ENCODE results near the gene INPP5A.

The INPP5A gene

DNA sequence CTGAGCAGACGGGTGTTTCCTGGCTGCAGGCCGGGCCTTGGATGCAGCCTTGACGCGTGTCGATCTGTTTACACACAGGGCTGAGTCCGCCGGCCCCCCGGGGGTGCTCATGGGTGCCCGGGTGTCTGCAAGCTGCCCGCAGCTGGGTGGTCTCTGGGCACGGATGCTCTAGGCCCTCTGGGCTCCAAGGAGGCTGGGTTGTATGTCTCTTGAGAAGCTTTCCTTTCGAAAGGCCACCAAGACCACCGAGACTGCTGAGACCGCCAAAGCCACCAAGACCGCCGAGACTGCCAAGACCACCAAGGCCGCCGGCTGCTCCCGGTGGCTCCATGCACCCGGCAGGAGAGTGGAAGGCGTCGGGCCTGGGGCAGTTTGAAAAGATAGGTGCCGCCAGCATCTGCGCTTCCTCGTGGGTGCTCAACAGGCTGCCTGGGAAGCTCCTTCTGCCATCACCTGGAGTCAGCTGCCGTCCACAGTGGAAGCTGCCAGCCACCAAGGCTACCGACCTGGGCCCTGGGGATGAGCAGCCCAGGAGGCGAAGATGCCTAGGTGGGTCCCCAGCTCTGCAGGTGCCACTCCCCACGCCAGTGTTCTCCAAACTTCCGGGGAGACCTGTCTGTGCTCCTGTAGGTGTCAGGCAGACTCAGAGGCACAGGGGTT lies 121.1 kb downstream of the INPP5A start:
- H3K79me2 ChIP-seq (ENCODE audit: insufficient read depth, low read length) = no peaks in the 10 kb centered on the region
- H3F3A ChIP-seq (ENCODE audit: low read depth) = no peaks in the 10 kb centered on the region
- no peak overlapping the region for H3K9ac ChIP-seq (ENCODE audit: low read depth, low read length, poor library complexity, severe bottlenecking)
- no peaks in the 10 kb centered on the region for H4K20me1 ChIP-seq (ENCODE audit: insufficient read depth, low read length, poor library complexity, severe bottlenecking)
- H3K4me2 ChIP-seq (ENCODE audit: low read depth, low read length, poor library complexity, severe bottlenecking) = no peak overlapping the region
- TF ChIP-seq, protein P1, sequence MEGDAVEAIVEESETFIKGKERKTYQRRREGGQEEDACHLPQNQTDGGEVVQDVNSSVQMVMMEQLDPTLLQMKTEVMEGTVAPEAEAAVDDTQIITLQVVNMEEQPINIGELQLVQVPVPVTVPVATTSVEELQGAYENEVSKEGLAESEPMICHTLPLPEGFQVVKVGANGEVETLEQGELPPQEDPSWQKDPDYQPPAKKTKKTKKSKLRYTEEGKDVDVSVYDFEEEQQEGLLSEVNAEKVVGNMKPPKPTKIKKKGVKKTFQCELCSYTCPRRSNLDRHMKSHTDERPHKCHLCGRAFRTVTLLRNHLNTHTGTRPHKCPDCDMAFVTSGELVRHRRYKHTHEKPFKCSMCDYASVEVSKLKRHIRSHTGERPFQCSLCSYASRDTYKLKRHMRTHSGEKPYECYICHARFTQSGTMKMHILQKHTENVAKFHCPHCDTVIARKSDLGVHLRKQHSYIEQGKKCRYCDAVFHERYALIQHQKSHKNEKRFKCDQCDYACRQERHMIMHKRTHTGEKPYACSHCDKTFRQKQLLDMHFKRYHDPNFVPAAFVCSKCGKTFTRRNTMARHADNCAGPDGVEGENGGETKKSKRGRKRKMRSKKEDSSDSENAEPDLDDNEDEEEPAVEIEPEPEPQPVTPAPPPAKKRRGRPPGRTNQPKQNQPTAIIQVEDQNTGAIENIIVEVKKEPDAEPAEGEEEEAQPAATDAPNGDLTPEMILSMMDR (conservative IDR thresholded peaks at IDR 0.05; ENCODE audit: low read length) = no peak
- TF ChIP-seq EZH2phosphoT487 (IDR thresholded peaks at IDR 0.05; ENCODE audit: borderline replicate concordance) = no peak
- H3K9me3 ChIP-seq (ENCODE audit: insufficient read depth, low read depth, low read length) = no peaks in the 10 kb centered on the region
- no peaks in the 10 kb centered on the region for H3K4me1 ChIP-seq (ENCODE audit: insufficient read depth, low read length, poor library complexity, severe bottlenecking)
- no peak overlapping the region for H3K4me3 ChIP-seq (ENCODE audit: low read length, poor library complexity, severe bottlenecking)
- H2AFZ ChIP-seq (ENCODE audit: low read length) = no peak overlapping the region
- no peaks in the 10 kb centered on the region for H3K27me3 ChIP-seq (ENCODE audit: insufficient read depth, low read length, poor library complexity, severe bottlenecking)
- peaks cover 22% of the 10 kb centered on the region; the same call in 1 of the 2 replicates for H3K36me3 ChIP-seq (ENCODE audit: insufficient read depth, low read length)
- H3K9me2 ChIP-seq (replicated peaks; ENCODE audit: low read depth, low read length) = no peaks in the 10 kb centered on the region

- no peak overlapping the region for H3K9ac ChIP-seq (ENCODE audit: low read depth, low read length, poor library complexity, severe bottlenecking)
- H3K9me2 ChIP-seq (replicated peaks; ENCODE audit: low read depth, low read length) = no peaks in the 10 kb centered on the region
- peaks cover 22% of the 10 kb centered on the region; the same call in 1 of the 2 replicates for H3K36me3 ChIP-seq (ENCODE audit: insufficient read depth, low read length)
- H3K4me3 ChIP-seq (ENCODE audit: low read length, poor library complexity, severe bottlenecking) = no peak overlapping the region
- no peak overlapping the region for H3K4me2 ChIP-seq (ENCODE audit: low read depth, low read length, poor library complexity, severe bottlenecking)
- TF ChIP-seq, protein P1 (conservative IDR thresholded peaks at IDR 0.05; ENCODE audit: low read length) = no peak
- TF ChIP-seq EZH2phosphoT487 (IDR thresholded peaks at IDR 0.05; ENCODE audit: borderline replicate concordance) = no peak
- H3K27me3 ChIP-seq (ENCODE audit: insufficient read depth, low read length, poor library complexity, severe bottlenecking) = no peaks in the 10 kb centered on the region
- no peaks in the 10 kb centered on the region for H3K9me3 ChIP-seq (ENCODE audit: insufficient read depth, low read depth, low read length)
- no peaks in the 10 kb centered on the region for H4K20me1 ChIP-seq (ENCODE audit: insufficient read depth, low read length, poor library complexity, severe bottlenecking)
- H3F3A ChIP-seq (ENCODE audit: low read depth) = no peaks in the 10 kb centered on the region
- no peaks in the 10 kb centered on the region for H3K4me1 ChIP-seq (ENCODE audit: insufficient read depth, low read length, poor library complexity, severe bottlenecking)
- H3K79me2 ChIP-seq (ENCODE audit: insufficient read depth, low read length) = no peaks in the 10 kb centered on the region
- no peak overlapping the region for H2AFZ ChIP-seq (ENCODE audit: low read length)
Observed at GRCh38 chr10:132659206-132660091, 121.9 kb downstream of the INPP5A start.

DNA sequence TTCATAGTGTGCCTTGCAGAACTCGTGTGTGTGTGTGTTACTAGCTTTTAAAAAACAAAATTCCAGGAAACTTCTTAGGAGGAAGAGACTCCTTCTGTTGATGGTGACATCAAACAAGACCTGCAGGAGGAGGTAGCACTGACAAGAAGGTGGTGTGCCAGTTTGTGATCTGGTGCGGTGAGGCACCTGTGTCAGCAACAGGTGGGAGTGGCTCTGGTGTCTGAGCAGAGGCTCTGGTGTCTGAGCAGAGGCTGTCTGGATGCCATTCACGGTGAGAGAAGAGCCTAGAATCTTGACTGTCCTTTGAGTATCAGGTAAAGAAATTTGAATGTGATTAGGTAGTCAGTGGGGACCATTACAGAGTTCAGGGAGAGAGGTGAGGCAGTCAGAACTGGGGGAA lies 122.8 kb downstream of the INPP5A start:
- H3K79me2 ChIP-seq (ENCODE audit: insufficient read depth, low read length) = no peaks in the 10 kb centered on the region
- no peaks in the 10 kb centered on the region for H3K9me3 ChIP-seq (ENCODE audit: insufficient read depth, low read depth, low read length)
- peaks cover 19% of the 10 kb centered on the region; the same call in 1 of the 2 replicates for H3K36me3 ChIP-seq (ENCODE audit: insufficient read depth, low read length)
- no peaks in the 10 kb centered on the region for H3K4me1 ChIP-seq (ENCODE audit: insufficient read depth, low read length, poor library complexity, severe bottlenecking)
- TF ChIP-seq EZH2phosphoT487 (IDR thresholded peaks at IDR 0.05; ENCODE audit: borderline replicate concordance) = no peak
- TF ChIP-seq, protein P1 (conservative IDR thresholded peaks at IDR 0.05; ENCODE audit: low read length) = no peak
- no peak overlapping the region for H3K4me3 ChIP-seq (ENCODE audit: low read length, poor library complexity, severe bottlenecking)
- H3F3A ChIP-seq (ENCODE audit: low read depth) = no peaks in the 10 kb centered on the region
- no peak overlapping the region for H3K9ac ChIP-seq (ENCODE audit: low read depth, low read length, poor library complexity, severe bottlenecking)
- H2AFZ ChIP-seq (ENCODE audit: low read length) = no peak overlapping the region
- H3K4me2 ChIP-seq (ENCODE audit: low read depth, low read length, poor library complexity, severe bottlenecking) = no peak overlapping the region
- H3K9me2 ChIP-seq (replicated peaks; ENCODE audit: low read depth, low read length) = no peaks in the 10 kb centered on the region
- no peaks in the 10 kb centered on the region for H3K27me3 ChIP-seq (ENCODE audit: insufficient read depth, low read length, poor library complexity, severe bottlenecking)
- no peaks in the 10 kb centered on the region for H4K20me1 ChIP-seq (ENCODE audit: insufficient read depth, low read length, poor library complexity, severe bottlenecking)

Data from Loucy (cell line).